Activated T-helper 2 cell treated with anti-CD3 and anti-CD28 coated beads, Interferon-gamma antibody, Interleukin-2, Interleukin-4, amounts not matched to agents 10 μg/mL and 5 μg/mL and 100 μg/mL, durations not matched to agents 14 hours and 24 hours and 36 hours (primary cell): ENCODE measurements around the gene EPB41L1. TPM values are rescaled to one million over a fixed set of nuclear protein-coding genes. Genes with fewer than 3 reads are reported as not detected.
A peak's percentile ranks its signal among the peaks of the same experiment; 100 is the strongest.

Experiments
- DNase-seq: peaks from one replicate; pipeline ENCODE4 v3.0.0; 2021; ENCODE audit warnings: low spot score
- H3K27ac Mint-ChIP-seq: one replicate; pipeline ENCODE4 v1.8.0; 2021; ENCODE audit warnings: mixed read lengths
- H3K27me3 Mint-ChIP-seq: one replicate; pipeline ENCODE4 v1.8.0; 2021; ENCODE audit warnings: low read depth, mixed read lengths
- H3K36me3 Mint-ChIP-seq: one replicate; pipeline ENCODE4 v1.8.0; 2021; ENCODE audit warnings: low read depth, mixed read lengths
- H3K4me1 Mint-ChIP-seq: one replicate; pipeline ENCODE4 v1.8.0; 2021; ENCODE audit warnings: low read depth, mixed read lengths
- H3K4me3 Mint-ChIP-seq: one replicate; pipeline ENCODE4 v1.8.0; 2021; ENCODE audit warnings: low read depth, mild to moderate bottlenecking, moderate library complexity, mixed read lengths
- H3K9me3 Mint-ChIP-seq: one replicate; pipeline ENCODE4 v1.8.0; 2021; ENCODE audit warnings: mixed read lengths
- intact Hi-C: fragments of 100-400 bp; cut with micrococcal nuclease; formaldehyde crosslinking; loops from one replicate; pipeline ENCODE4 v1.15.1; 2023
- total RNA-seq: library from RNA; stranded (reverse); gene quantifications from 2 replicates; pipeline ENCODE4 v1.2.3, GENCODE V29; 2022

Gene EPB41L1
- total RNA-seq, 1 donor from 2014 or later: 0.41 TPM

- H3K27ac Mint-ChIP-seq: no peak overlapping the region
- H3K4me1 Mint-ChIP-seq: no peaks in the 10 kb centered on the region
- H3K9me3 Mint-ChIP-seq: no peaks in the 10 kb centered on the region
- no peaks in the 10 kb centered on the region for H3K36me3 Mint-ChIP-seq
- no peak for DNase-seq
- intact Hi-C loops: no loop called here
- peaks cover 6% of the 10 kb centered on the region for H3K27me3 Mint-ChIP-seq
- H3K4me3 Mint-ChIP-seq: no peak overlapping the region
These were observed 42.1 kb downstream of the EPB41L1 start for GRCh38 chr20:36196676-36197075.

DNA sequence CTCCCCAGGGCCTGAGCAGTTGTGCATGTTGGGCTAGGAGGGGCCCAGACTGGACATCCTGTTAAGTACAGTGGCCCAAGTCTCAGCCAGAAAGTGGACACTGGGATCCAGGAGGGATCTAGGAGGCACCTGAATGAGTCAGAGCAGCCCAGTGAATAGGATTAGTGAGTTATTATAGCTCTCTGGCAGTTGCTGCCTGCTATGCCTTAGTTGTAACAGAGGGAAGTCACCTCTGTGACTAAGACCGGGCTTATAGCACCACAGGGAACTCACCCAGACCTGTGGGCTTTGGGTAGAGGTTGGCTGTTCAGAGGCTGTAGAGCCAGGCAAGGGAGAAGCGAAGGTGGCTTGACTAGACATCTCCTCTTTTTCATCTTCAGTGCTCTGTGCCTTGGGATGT lies 42.7 kb downstream of the EPB41L1 start:
- DNase-seq: no peak
- no peak overlapping the region for H3K27ac Mint-ChIP-seq
- no peaks in the 10 kb centered on the region for H3K4me1 Mint-ChIP-seq
- intact Hi-C loops: no loop called here
- H3K4me3 Mint-ChIP-seq: no peak overlapping the region
- no peaks in the 10 kb centered on the region for H3K9me3 Mint-ChIP-seq
- H3K27me3 Mint-ChIP-seq: peaks cover 6% of the 10 kb centered on the region
- no peaks in the 10 kb centered on the region for H3K36me3 Mint-ChIP-seq

GRCh38 chr20:36199345-36200257 lies 45.1 kb downstream of the EPB41L1 start:
- Mint-ChIP-seq H3K4me3 (no peak overlapping the region), H3K9me3 (no peaks in the 10 kb centered on the region), H3K4me1 (peaks cover 2% of the 10 kb centered on the region), H3K27ac (no peak overlapping the region), H3K27me3 (peaks cover 12% of the 10 kb centered on the region), H3K36me3 (no peaks in the 10 kb centered on the region)
- peak; percentile 50 for DNase-seq
- intact Hi-C loops: loop anchor here (2.0 kb wide), 2 partner anchors 43 to 205 kb away; no protein-coding TSS in a partner anchor

DNA sequence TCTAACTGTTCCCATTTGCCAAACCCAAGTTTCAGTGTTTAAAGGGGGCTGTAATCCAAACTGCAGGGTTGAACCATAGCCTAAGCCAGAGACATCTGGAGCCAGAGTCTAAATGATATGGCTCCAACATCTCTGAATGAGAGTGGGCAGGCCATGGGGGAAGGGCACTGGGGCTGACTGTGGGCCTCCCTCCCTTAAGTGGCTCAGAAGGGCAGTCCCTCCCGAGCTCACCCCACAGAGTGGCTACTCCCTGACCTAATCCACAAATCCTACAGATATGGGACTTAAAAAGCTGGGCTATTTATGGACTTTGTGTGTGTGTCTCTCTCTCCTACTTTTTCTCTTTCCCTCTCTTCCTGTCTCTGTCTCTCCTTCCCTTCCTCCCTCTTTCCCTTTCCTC lies 45.9 kb downstream of the EPB41L1 start:
- no peak for DNase-seq
- intact Hi-C loops: no loop called here
- H3K36me3 Mint-ChIP-seq: no peaks in the 10 kb centered on the region
- H3K9me3 Mint-ChIP-seq: no peaks in the 10 kb centered on the region
- H3K27ac Mint-ChIP-seq: no peak overlapping the region
- peaks cover 12% of the 10 kb centered on the region for H3K27me3 Mint-ChIP-seq
- peaks cover 2% of the 10 kb centered on the region for H3K4me1 Mint-ChIP-seq
- H3K4me3 Mint-ChIP-seq: no peak overlapping the region

DNA sequence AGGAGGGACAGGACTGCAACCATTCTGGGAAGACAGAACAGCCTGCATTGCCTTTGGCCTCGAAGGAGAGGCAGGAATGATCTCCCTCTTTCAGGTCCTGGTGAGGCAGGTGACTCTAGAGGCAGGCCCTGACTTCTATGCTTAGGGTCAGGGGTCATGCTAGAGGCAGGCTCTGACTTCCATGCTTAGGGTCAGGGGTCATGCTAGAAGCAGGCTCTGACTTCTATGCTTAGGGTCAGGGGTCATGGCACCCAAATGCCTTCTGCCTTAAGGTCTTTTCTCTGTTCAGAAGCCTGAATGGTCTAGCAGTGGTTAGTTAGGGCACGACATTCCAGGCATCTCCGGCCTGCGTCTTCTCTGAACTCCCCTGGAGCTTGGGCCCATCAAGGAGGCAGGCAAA lies 46.7 kb downstream of the EPB41L1 start:
- intact Hi-C loops: no loop called here
- Mint-ChIP-seq H3K27me3 (peaks cover 12% of the 10 kb centered on the region), H3K4me3 (no peak overlapping the region), H3K9me3 (no peaks in the 10 kb centered on the region), H3K36me3 (no peaks in the 10 kb centered on the region), H3K27ac (no peak overlapping the region), H3K4me1 (peaks cover 2% of the 10 kb centered on the region)
- no peak for DNase-seq

DNA sequence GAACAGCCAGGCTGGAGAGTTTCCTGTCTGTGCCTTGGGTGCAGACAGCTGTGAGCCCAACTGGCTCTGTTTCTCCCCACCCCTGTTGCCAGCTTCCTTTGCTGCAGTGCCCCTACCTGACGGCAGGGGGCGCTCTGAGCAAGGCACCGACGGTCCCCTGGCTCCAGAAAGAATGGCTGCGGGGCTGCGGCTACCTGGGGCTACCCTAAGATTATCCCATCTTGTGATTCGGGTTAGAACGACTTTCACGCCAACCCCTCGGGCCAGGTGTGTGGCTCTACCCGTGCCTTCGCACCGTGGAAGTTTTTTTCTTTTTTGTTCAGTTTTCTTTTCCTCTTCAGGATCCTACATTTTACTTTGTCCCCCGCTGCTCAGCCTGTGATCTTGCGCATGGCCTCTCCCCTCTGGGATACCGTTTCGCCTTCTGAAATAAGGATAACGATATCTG lies 48.4 kb downstream of the EPB41L1 start:
- no peaks in the 10 kb centered on the region for H3K9me3 Mint-ChIP-seq
- H3K27me3 Mint-ChIP-seq: peaks cover 8% of the 10 kb centered on the region
- DNase-seq: peak; percentile 66
- no peak overlapping the region for H3K27ac Mint-ChIP-seq
- no peaks in the 10 kb centered on the region for H3K36me3 Mint-ChIP-seq
- H3K4me3 Mint-ChIP-seq: no peak overlapping the region
- peaks cover 2% of the 10 kb centered on the region for H3K4me1 Mint-ChIP-seq
- intact Hi-C loops: loop anchor here (2.0 kb wide), 1 partner anchor 236 kb away; no protein-coding TSS in a partner anchor

DNA sequence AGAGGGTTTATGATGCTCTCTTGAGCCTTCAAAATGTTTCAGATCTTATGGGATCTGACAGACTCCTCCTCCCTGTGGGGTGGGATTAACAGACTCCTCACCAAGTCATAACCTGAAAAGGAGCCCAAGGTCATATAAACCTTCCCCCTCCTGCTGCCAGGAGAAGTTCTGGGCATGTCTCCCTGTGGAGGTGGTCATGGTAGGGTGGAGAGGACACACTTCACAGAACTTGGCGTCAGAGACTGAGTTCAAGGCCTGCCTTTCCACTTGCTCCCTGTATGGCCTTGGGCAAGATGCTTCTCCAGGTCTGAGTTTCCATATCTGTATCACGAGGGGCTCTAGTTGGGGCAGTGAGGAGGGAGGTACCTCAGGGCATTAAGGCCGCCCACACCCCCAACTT lies 49.3 kb downstream of the EPB41L1 start:
- Mint-ChIP-seq H3K4me3 (no peak overlapping the region), H3K9me3 (no peaks in the 10 kb centered on the region), H3K27ac (no peak overlapping the region), H3K27me3 (peaks cover 8% of the 10 kb centered on the region), H3K36me3 (no peaks in the 10 kb centered on the region), H3K4me1 (peaks cover 2% of the 10 kb centered on the region)
- DNase-seq: no peak
- intact Hi-C loops: loop anchor here (2.0 kb wide), 1 partner anchor 235 kb away; no protein-coding TSS in a partner anchor

DNA sequence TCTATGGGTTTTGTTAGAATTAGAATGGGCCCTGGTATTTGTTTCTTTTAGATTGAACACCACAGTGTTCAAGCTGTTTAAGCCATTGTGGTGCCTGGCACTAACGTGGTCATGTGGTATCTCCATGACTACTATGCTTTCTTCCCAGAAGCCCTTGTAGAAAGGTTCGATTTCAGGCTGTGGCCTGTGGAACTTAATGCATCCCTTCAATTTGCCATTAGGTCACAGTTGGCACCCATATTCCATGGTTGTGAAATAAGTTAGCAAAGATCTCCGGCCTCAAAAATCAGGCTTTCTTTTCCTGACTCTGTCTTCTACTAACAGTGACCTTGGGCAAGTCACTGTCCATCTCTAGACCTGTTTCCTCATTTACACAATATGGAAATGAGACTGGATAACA lies 50.5 kb downstream of the EPB41L1 start:
- Mint-ChIP-seq H3K27me3 (peaks cover 8% of the 10 kb centered on the region), H3K36me3 (no peaks in the 10 kb centered on the region), H3K4me3 (no peak overlapping the region), H3K27ac (no peak overlapping the region), H3K9me3 (no peaks in the 10 kb centered on the region), H3K4me1 (peaks cover 2% of the 10 kb centered on the region)
- intact Hi-C loops: no loop called here
- no peak for DNase-seq

DNA sequence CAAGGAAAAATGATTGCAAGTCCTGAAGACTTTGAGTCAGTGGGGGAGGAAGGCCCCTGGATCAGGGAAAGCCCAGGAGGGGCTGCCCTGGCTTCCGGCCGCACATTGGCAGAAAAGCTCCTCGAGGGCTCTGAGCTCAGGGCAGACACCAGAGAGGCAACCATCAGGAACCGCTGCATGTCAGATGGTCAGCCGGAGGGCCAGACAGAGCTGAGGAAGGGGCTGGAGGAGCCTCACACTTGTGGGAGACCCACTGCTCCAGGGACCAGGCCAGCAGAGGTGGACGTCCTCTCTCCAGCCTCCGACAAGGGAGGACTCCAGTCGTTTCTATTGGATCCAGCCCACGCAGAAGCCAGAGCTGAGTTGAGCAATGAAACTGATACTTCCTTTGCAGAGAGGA lies 51.5 kb downstream of the EPB41L1 start:
- H3K9me3 Mint-ChIP-seq: no peaks in the 10 kb centered on the region
- intact Hi-C loops: no loop called here
- peaks cover 6% of the 10 kb centered on the region for H3K27me3 Mint-ChIP-seq
- no peak for DNase-seq
- H3K4me3 Mint-ChIP-seq: no peak overlapping the region
- no peaks in the 10 kb centered on the region for H3K36me3 Mint-ChIP-seq
- no peak overlapping the region for H3K27ac Mint-ChIP-seq
- peaks cover 2% of the 10 kb centered on the region for H3K4me1 Mint-ChIP-seq

DNA sequence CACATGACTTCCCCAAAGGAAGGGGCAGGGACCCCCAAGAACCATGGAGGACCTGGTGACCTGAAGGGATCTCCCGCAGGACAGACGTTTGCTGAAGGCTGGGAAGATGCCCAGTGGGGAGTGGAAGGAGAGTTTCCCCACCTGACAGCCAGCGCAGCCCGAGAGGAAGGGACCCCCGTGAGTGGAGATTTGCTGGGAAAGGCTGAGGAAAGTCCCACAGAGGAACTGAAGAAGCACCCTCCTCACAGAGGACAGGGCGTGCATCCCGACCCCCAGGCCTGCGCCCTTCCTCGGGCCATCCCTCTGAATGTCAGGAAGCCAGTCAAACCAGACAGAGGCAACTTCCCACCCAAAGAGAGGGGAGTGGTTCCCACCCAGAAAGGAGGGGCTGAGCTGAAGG lies 52.1 kb downstream of the EPB41L1 start:
- Mint-ChIP-seq H3K9me3 (no peaks in the 10 kb centered on the region), H3K27me3 (peaks cover 6% of the 10 kb centered on the region), H3K27ac (no peak overlapping the region), H3K4me3 (no peak overlapping the region), H3K36me3 (no peaks in the 10 kb centered on the region), H3K4me1 (peaks cover 2% of the 10 kb centered on the region)
- no peak for DNase-seq
- intact Hi-C loops: no loop called here

- DNase-seq: no peak
- Mint-ChIP-seq H3K27ac (no peak overlapping the region), H3K9me3 (no peaks in the 10 kb centered on the region), H3K27me3 (peaks cover 6% of the 10 kb centered on the region), H3K36me3 (no peaks in the 10 kb centered on the region), H3K4me3 (no peak overlapping the region), H3K4me1 (peaks cover 2% of the 10 kb centered on the region)
- intact Hi-C loops: no loop called here
These were observed 53.1 kb downstream of the EPB41L1 start for GRCh38 chr20:36207602-36208001.

DNA sequence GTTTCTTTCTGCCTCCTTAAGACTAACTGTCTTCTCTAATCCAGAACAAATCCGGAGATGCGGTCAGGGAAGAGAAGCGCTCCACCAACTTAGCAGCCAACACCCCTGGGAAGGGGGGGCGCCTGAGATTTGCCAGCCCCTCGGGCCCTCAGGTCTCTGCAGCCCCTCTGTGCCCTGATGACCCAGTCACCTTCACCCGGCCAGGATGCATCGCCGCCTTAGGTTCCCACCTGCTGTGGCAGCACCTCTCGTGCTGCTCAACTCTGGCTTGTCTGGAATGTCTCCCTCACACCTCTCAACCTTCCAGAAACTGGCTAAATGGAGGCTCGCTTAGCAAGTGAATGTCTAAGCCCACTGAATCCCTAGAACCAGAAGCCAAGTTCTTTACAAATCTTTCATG lies 53.7 kb downstream of the EPB41L1 start:
- Mint-ChIP-seq H3K9me3 (no peaks in the 10 kb centered on the region), H3K4me1 (no peaks in the 10 kb centered on the region), H3K27me3 (peaks cover 6% of the 10 kb centered on the region), H3K36me3 (no peaks in the 10 kb centered on the region), H3K4me3 (no peak overlapping the region), H3K27ac (no peak overlapping the region)
- intact Hi-C loops: no loop called here
- no peak for DNase-seq

DNA sequence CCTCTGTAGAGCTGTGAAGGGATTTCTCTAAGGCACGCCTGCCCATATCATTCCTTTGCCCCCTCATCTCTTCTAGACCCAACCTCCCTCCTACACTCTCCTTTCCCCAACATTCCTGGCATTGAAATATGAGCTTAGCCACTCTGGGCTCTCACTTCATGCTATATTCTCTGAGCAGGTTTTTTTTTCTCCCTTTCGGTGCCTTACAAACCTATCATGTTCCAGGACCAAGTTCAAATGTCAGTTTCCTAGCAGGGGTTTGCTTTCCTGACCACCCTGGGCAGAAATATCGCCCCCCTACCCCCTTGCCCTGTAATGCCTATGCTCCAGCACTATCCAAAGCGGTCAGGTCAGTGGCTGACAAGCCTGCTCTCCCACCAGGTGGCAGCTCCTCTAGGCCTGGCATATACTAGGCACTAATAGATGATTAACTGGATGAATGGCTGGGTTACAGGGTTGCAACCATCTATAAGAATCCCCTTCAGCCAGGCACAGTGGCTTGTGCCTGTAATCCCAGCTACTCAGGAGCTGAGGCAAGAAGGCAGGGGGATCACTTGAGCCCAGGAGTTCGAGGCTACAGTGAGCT lies 56.0 kb downstream of the EPB41L1 start:
- DNase-seq: no peak
- Mint-ChIP-seq H3K36me3 (no peaks in the 10 kb centered on the region), H3K9me3 (no peaks in the 10 kb centered on the region), H3K27me3 (no peaks in the 10 kb centered on the region), H3K4me3 (no peak overlapping the region), H3K4me1 (no peaks in the 10 kb centered on the region), H3K27ac (no peak overlapping the region)
- intact Hi-C loops: no loop called here
